HepG2 (cell line): ENCODE data around the gene FGD5.

ENCODE experiments used
- PHF20 ChIP-seq: sonication (generic); formaldehyde crosslinking; IDR thresholded peaks from 2 replicates; pipeline ENCODE4 v1.5.0; 2020; ENCODE audit warnings: mild to moderate bottlenecking, missing genetic modification reagents
- PHF8 ChIP-seq: sonication (generic); formaldehyde crosslinking; IDR thresholded peaks from 2 replicates; pipeline ENCODE4 v1.5.0; 2020; ENCODE audit warnings: missing genetic modification reagents
- POLR2A ChIP-seq, 2 experiments: IDR thresholded peaks; 2 replicates each; pipeline ENCODE4 v1.6.1; 2011; ENCODE audit warnings: low read depth in 2 of 2, low read length in 2 of 2, mild to moderate bottlenecking in 1 of 2, moderate library complexity in 1 of 2; ENCODE audit not compliant: insufficient read depth in 1 of 2
- RAD21 ChIP-seq: fragments of 450-650 bp; formaldehyde crosslinking; IDR thresholded peaks from 2 replicates; pipeline ENCODE4 v1.5.0; 2020; ENCODE audit warnings: mild to moderate bottlenecking
- RFX1 ChIP-seq: fragments of 450-650 bp; IDR thresholded peaks from 2 replicates; pipeline ENCODE4 v1.6.1; 2017
- ZFP1 ChIP-seq: IDR thresholded peaks from 2 replicates; pipeline ENCODE4 v1.6.1; 2016
- ZFX ChIP-seq: sonication (generic); formaldehyde crosslinking; IDR thresholded peaks from 2 replicates; pipeline ENCODE4 v1.4.0; 2020; ENCODE audit warnings: mild to moderate bottlenecking, low read depth, missing genetic modification reagents, moderate library complexity
- ZNF12 ChIP-seq: sonication (generic); formaldehyde crosslinking; IDR thresholded peaks from 2 replicates; pipeline ENCODE4 v1.5.0; 2020; ENCODE audit warnings: missing genetic modification reagents

- TF ChIP-seq ZFP1, result no peak
- no peak for TF ChIP-seq PHF8 (CRISPR knock-in tag)
- no peak for TF ChIP-seq RAD21 (CRISPR knock-in tag)
- no peak for TF ChIP-seq PHF20 (CRISPR knock-in tag)
- no peak for TF ChIP-seq ZNF12 (CRISPR knock-in tag)
- TF ChIP-seq POLR2A (IDR thresholded peaks at IDR 0.05; ENCODE audit: insufficient read depth in 1 of 2, low read depth in 2 of 2, low read length in 2 of 2), result no peak
- no peak for TF ChIP-seq ZFX
- TF ChIP-seq RFX1, result no peak
Measured at GRCh38 chr3:14773691-14774128, 45.1 kb upstream of the FGD5 start.
